Measurements from ENCODE around the gene MGAT4B.
A peak's percentile ranks its signal among the peaks of the same experiment; 100 is the strongest.

MGAT4B gene

DNA sequence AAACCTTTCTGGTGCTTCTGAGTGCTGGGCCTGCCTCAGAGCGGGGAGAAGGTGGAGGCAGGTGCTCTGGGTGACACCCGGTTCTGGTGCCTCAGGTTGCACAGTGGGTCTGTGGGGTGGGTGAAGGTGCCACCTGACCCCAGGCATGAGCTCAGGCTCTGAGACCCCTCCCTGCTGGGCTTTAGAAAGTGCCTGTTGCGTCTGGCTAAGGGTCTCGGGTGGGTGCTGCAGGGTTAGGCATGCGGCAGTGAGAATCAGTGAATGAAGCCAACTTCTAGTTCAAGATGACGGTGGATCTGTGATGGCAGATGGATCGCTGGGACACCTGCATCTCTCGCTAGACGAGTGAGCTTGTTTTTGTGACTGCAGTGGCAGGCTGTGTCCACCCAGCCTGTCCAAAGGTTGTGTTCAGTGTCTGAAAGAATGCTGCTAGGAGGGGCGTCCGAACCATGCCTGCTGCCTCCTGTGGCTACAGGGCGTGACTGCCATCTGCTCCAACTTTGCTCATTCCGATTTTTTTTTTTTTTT, 19.1 kb upstream of the MGAT4B start:
- TF ChIP-seq, protein P1, sequence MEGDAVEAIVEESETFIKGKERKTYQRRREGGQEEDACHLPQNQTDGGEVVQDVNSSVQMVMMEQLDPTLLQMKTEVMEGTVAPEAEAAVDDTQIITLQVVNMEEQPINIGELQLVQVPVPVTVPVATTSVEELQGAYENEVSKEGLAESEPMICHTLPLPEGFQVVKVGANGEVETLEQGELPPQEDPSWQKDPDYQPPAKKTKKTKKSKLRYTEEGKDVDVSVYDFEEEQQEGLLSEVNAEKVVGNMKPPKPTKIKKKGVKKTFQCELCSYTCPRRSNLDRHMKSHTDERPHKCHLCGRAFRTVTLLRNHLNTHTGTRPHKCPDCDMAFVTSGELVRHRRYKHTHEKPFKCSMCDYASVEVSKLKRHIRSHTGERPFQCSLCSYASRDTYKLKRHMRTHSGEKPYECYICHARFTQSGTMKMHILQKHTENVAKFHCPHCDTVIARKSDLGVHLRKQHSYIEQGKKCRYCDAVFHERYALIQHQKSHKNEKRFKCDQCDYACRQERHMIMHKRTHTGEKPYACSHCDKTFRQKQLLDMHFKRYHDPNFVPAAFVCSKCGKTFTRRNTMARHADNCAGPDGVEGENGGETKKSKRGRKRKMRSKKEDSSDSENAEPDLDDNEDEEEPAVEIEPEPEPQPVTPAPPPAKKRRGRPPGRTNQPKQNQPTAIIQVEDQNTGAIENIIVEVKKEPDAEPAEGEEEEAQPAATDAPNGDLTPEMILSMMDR (IDR thresholded peaks at IDR 0.05; ENCODE audit: insufficient read depth, low read depth, low read length, missing control alignments) = no peak
- no peak overlapping the region for H3K4me3 ChIP-seq (ENCODE audit: low read depth, low read length)
- no peak for DNase-seq (ENCODE audit: low read depth)

DNA sequence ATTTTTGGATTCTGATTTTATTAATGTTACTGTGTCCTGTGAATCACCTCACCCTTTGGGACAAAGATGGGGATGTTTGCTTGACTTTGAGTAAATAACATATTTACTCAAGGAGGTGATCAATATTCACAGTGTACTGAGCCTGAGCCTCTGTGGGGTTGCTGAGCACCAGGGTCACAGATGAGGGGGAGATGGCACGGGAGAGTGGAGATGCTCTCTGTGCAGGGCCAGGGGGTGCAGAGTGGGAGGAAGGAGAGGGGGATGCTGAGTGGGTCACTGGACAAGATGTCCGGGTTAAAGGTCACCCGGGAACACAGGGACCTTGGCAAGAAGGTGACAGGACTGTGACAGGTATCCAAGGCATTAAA, 18.1 kb upstream of the MGAT4B start:
- DNase-seq (ENCODE audit: low read depth) = no peak
- TF ChIP-seq, protein P1 (IDR thresholded peaks at IDR 0.05; ENCODE audit: insufficient read depth, low read depth, low read length, missing control alignments) = no peak

DNA sequence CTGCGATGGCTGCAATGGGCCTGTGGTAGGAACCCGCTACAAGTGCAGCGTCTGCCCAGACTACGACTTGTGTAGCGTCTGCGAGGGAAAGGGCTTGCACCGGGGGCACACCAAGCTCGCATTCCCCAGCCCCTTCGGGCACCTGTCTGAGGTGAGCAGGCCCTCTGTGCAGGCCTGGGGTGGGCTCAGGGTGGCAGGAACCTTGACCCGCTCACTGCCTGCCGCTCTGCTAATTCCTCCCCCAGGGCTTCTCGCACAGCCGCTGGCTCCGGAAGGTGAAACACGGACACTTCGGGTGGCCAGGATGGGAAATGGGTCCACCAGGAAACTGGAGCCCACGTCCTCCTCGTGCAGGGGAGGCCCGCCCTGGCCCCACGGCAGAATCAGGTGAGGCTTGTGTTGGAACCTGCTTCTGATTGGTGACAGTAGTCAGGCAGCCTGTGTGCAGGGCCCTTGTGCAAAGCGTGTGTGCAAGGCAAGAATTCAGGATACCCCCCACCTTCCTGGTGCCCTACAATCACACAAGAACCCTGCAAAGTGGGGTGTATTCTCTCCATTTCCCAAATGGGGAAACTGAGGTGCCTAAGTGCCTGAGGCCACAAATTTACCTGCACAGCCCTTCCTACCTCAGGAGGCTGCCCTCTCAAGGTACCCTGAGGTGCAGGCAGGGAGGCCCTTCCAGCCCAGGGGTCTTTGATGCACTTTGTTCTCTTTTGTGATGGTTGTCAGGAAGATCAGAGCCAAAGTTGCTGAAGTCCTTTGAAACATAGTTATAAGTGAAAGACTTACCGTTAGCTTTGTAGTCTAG, 17.5 kb upstream of the MGAT4B start:
- TF ChIP-seq, protein P1 (IDR thresholded peaks at IDR 0.05; ENCODE audit: insufficient read depth, low read depth, low read length, missing control alignments) = no peak
- DNase-seq (ENCODE audit: low read depth) = no peak
- no peak overlapping the region for H3K4me3 ChIP-seq (ENCODE audit: low read depth, low read length)

More for the DNA sequence above, 18.1 kb upstream of the MGAT4B start:
- no peak overlapping the region for H3K4me3 ChIP-seq (ENCODE audit: low read depth, low read length)

DNA sequence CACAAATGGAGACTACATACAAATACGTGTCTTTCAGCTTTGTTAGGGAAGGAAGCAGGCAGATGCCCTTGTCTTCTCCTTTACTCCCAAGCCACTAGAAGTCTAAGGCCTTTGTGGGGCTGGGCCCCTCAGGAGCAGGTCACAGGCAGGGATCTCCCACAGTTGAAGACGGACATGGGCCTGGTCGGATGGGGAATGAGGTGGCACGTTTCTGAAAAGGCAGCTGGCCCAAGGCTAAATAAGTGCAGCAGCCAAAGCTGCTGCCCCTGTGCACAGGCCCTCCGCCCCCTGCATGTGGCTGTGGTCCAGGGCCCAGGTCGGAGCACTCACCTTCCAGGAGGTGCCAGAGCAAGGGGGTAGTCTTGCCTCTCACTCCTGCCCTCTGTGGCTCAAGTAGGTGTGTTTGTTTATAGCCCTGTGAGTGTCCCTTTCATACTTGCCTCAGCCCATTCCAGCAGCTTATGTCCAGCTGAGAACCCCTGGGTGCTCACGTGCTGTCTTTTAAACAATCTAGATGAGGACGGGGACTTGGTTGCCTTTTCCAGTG, 15.9 kb upstream of the MGAT4B start:
- TF ChIP-seq, protein P1 (IDR thresholded peaks at IDR 0.05; ENCODE audit: insufficient read depth, low read depth, low read length, missing control alignments) = no peak
- DNase-seq (ENCODE audit: low read depth) = no peak
- no peak overlapping the region for H3K4me3 ChIP-seq (ENCODE audit: low read depth, low read length)

DNA sequence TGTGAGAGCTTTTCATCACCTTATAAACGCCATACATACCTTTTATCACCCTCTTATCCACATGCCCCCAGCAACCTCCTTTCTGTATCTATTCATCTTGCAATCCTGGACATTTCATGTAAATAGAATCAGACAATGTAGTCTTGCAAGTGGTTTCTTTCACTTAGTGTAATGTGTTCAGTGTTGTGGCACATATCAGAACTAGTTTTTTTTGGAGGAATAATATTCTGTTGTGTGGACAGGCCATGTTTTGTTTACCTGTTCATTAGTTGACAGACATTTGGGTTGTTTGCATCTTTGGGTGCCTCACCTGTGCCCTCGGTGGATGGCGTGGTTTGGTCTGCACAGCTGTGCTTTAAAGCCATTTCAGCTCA, 15.4 kb upstream of the MGAT4B start:
- no peak for DNase-seq (ENCODE audit: low read depth)
- peak overlapping the region; percentile 87 for H3K4me3 ChIP-seq (ENCODE audit: low read depth, low read length)
- TF ChIP-seq, protein P1 (IDR thresholded peaks at IDR 0.05; ENCODE audit: insufficient read depth, low read depth, low read length, missing control alignments) = no peak

DNA sequence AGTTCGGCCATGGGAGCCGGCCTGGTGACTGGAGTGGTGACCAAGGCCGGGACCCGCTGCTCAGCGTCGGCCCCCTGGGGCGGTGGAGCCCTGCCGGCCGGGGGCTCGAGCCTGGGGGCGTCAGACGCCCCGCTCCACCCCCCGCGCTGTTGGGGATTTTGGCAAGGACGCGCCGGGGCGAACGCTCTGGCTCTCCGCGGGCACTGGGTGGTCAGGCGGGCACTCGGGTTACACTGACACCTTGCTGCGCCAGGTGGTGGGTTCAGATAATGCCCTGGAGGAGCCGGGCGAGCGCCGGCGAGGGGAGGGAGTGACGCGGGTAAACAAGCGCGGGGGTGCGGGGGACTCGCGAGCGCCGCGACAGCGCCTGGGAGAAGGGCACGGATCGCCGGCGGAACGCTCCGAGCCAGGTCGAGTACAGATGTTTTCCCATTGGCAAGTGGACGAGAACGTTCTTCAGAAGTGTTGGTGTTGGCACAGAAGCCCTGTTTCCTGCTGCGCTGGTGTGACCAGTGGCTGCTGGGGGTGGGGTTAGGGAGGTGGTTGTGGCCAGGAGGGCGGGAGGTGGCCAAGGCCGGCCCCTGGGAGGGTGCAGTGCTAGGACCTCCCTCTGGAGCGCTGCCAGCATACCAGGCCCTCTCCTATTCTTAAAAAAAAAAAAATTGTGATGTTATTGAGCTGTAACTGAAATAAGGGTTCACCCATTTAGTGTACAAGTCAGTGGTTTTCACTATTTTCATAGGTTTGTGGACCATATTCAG, 14.8 kb upstream of the MGAT4B start:
- TF ChIP-seq, protein P1 (IDR thresholded peaks at IDR 0.05; ENCODE audit: insufficient read depth, low read depth, low read length, missing control alignments) = no peak
- peak; percentile 93 for DNase-seq (ENCODE audit: low read depth)
- H3K4me3 ChIP-seq (ENCODE audit: low read depth, low read length) = peak overlapping the region; percentile 87
